ENCODE results near the gene IFITM2. TPM values are rescaled to one million over a fixed set of nuclear protein-coding genes. Genes with fewer than 3 reads are reported as not detected.

The IFITM2 gene
- total RNA-seq, 1 experiment from 2014 or later: 421 TPM

DNA sequence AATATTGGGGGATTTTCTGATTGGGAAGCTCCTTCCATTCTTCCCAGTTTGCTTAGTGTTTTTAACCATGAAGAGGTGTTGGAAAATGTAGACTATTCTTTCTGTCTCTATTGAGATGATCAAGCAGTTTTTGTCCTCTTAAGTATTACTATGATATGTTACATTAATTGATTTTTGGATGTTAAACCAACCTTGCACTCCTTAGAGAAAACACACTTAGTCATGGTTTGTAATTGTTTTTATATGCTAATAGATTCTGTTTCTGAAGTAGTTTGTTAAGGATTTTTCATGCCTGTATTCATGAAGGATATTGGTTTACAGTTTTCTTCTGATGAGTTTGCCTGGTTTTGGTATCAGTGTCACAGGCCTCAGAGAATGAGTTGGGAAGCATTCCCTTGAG is 31.4 kb upstream of the IFITM2 start:
- Mint-ChIP-seq H3K4me1 (peaks cover 21 to 28% of the 10 kb centered on the region in 2 experiments), H3K9me3 (peaks cover 3% of the 10 kb centered on the region in 2 experiments; a peak in 3 of 5 replicates), H3K27ac (no peak overlapping the region), H3K36me3 (ENCODE audit: insufficient read depth in 1 of 3, low read depth in 3 of 3) (no peaks in the 10 kb centered on the region), H3K27me3 (ENCODE audit: low read depth) (peaks cover 7% of the 10 kb centered on the region), H3K4me3 (no peak overlapping the region)
- no peak overlapping the region for H3K9ac ChIP-seq (ENCODE audit: extremely low read depth, insufficient read length, low read length)
- H4K8ac ChIP-seq (replicated peaks; ENCODE audit: insufficient read length, low read depth, low read length): no peak overlapping the region
- no peak overlapping the region for H3K4ac ChIP-seq (ENCODE audit: low read depth, low read length)
- no peak overlapping the region for H2BK12ac ChIP-seq (ENCODE audit: insufficient read length, low read depth, low read length)
- H3K79me2 ChIP-seq (ENCODE audit: insufficient read depth, low read length): no peaks in the 10 kb centered on the region
- H3K9me3 ChIP-seq (ENCODE audit: control insufficient read depth, low read depth, low read length): no peaks in the 10 kb centered on the region
- H4K91ac ChIP-seq (ENCODE audit: insufficient read length, low read depth, low read length): no peak overlapping the region
- H2AK5ac ChIP-seq (ENCODE audit: insufficient read length, low read length): no peak overlapping the region
- no peak overlapping the region for H3T11ph ChIP-seq (ENCODE audit: low read length)
- no peak overlapping the region for H2AFZ ChIP-seq (ENCODE audit: low read length)
- H3K14ac ChIP-seq (ENCODE audit: insufficient read depth, low read length): no peak overlapping the region
- no peak overlapping the region for H3K4me2 ChIP-seq (ENCODE audit: insufficient read depth, insufficient read length, low read length)
- no peaks in the 10 kb centered on the region for H4K20me1 ChIP-seq (ENCODE audit: control insufficient read depth, insufficient read depth, insufficient read length)
- no peak overlapping the region for H3K18ac ChIP-seq (ENCODE audit: insufficient read length, low read depth, low read length)
- H3K23me2 ChIP-seq (ENCODE audit: insufficient read length, low read depth, low read length, poor library complexity, severe bottlenecking): no peaks in the 10 kb centered on the region
- H2BK15ac ChIP-seq (ENCODE audit: low read depth, low read length): no peak overlapping the region
- H3K4me1 ChIP-seq (ENCODE audit: insufficient read depth, low read length): no peaks in the 10 kb centered on the region
- no peak overlapping the region for H3K27ac ChIP-seq (ENCODE audit: insufficient read length, low read depth, low read length)
- no peak overlapping the region for H3K23ac ChIP-seq (ENCODE audit: insufficient read length, low read depth, low read length)
- H4K5ac ChIP-seq (ENCODE audit: insufficient read length, low read depth, low read length): no peak overlapping the region
- no peak overlapping the region for H3K56ac ChIP-seq (ENCODE audit: insufficient read length, low read depth, low read length)
- H2BK120ac ChIP-seq (ENCODE audit: low read depth, low read length, poor library complexity, severe bottlenecking): no peak overlapping the region
- H2BK5ac ChIP-seq (ENCODE audit: insufficient read length, low read length): no peak overlapping the region
- no peak overlapping the region for H2BK20ac ChIP-seq (ENCODE audit: low read depth, low read length, poor library complexity, severe bottlenecking)
- H3K27me3 ChIP-seq (ENCODE audit: insufficient read depth, low read length): no peaks in the 10 kb centered on the region
- TF ChIP-seq, protein P1, sequence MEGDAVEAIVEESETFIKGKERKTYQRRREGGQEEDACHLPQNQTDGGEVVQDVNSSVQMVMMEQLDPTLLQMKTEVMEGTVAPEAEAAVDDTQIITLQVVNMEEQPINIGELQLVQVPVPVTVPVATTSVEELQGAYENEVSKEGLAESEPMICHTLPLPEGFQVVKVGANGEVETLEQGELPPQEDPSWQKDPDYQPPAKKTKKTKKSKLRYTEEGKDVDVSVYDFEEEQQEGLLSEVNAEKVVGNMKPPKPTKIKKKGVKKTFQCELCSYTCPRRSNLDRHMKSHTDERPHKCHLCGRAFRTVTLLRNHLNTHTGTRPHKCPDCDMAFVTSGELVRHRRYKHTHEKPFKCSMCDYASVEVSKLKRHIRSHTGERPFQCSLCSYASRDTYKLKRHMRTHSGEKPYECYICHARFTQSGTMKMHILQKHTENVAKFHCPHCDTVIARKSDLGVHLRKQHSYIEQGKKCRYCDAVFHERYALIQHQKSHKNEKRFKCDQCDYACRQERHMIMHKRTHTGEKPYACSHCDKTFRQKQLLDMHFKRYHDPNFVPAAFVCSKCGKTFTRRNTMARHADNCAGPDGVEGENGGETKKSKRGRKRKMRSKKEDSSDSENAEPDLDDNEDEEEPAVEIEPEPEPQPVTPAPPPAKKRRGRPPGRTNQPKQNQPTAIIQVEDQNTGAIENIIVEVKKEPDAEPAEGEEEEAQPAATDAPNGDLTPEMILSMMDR (conservative IDR thresholded peaks at IDR 0.05): no peak
- no peaks in the 10 kb centered on the region for H3K79me1 ChIP-seq (ENCODE audit: insufficient read depth, low read depth, low read length, poor library complexity, severe bottlenecking)
- DNase-seq: no peak
